HepG2 (cell line): ENCODE data around the gene TBC1D16. TPM values are rescaled to one million over a fixed set of nuclear protein-coding genes. Genes with fewer than 3 reads are reported as not detected.

Experiments used
- FOXO1 ChIP-seq: sonication (generic); formaldehyde crosslinking; IDR thresholded peaks from 2 replicates; pipeline ENCODE4 v1.4.0; 2020; ENCODE audit warnings: missing genetic modification reagents
- KAT8 ChIP-seq: IDR thresholded peaks from 2 replicates; pipeline ENCODE4 v1.6.1; 2016; ENCODE audit warnings: missing genetic modification reagents, missing compliant biosample characterization
- MAFK ChIP-seq, 2 experiments: IDR thresholded peaks in 1 of 2; conservative IDR thresholded peaks in 1 of 2; 2 replicates each; pipeline ENCODE4 v1.6.1; 2011; ENCODE audit warnings: improper control_type of control experiment in 2 of 2, low read length in 2 of 2
- RAD21 ChIP-seq: fragments of 450-650 bp; formaldehyde crosslinking; IDR thresholded peaks from 2 replicates; pipeline ENCODE4 v1.5.0; 2020; ENCODE audit warnings: mild to moderate bottlenecking
- SOX13 ChIP-seq, 3 experiments: fragments of 450-650 bp in 1 of 3; sonication (generic) in 1 of 3; formaldehyde crosslinking in 1 of 3; IDR thresholded peaks in 2 of 3; conservative IDR thresholded peaks in 1 of 3; 2 replicates each; pipeline versions ENCODE4 v1.5.0 to v1.6.1; 2016 to 2020; ENCODE audit warnings: antibody characterized with exemption in 1 of 3, mild to moderate bottlenecking in 1 of 3, missing compliant biosample characterization in 1 of 3, missing genetic modification reagents in 1 of 3, moderate library complexity in 1 of 3
- SRY ChIP-seq: sonication (generic); formaldehyde crosslinking; IDR thresholded peaks from 2 replicates; pipeline ENCODE4 v1.8.0; 2022; ENCODE audit warnings: mild to moderate bottlenecking, missing genetic modification reagents
- STAG1 ChIP-seq: sonication (generic); formaldehyde crosslinking; IDR thresholded peaks from 2 replicates; pipeline ENCODE4 v1.4.0; 2020; ENCODE audit warnings: missing genetic modification reagents
- TARDBP ChIP-seq: sonication (generic); formaldehyde crosslinking; IDR thresholded peaks from 2 replicates; pipeline ENCODE4 v1.8.0; 2022; ENCODE audit warnings: mild to moderate bottlenecking, missing genetic modification reagents
- TGIF2 ChIP-seq: IDR thresholded peaks from 2 replicates; pipeline ENCODE4 v1.6.1; 2016; ENCODE audit warnings: control low read depth, missing compliant biosample characterization
- ZNF12 ChIP-seq: sonication (generic); formaldehyde crosslinking; IDR thresholded peaks from 2 replicates; pipeline ENCODE4 v1.5.0; 2020; ENCODE audit warnings: missing genetic modification reagents
- ZNF205 ChIP-seq: IDR thresholded peaks from 2 replicates; pipeline ENCODE4 v1.6.1; 2018; ENCODE audit warnings: missing biosample characterization, missing genetic modification reagents
- ZNF333 ChIP-seq: sonication (generic); formaldehyde crosslinking; IDR thresholded peaks from 2 replicates; pipeline ENCODE4 v1.4.0; 2020; ENCODE audit warnings: mild to moderate bottlenecking, missing genetic modification reagents, borderline replicate concordance
- polyA plus RNA-seq, 8 experiments: library from polyadenylated mRNA; depleted of rRNA in 3 of 8; stranded (reverse) in 7 of 8; unstranded in 1 of 8; fragments of >200 nt; fragmentation: Illumina TruSeq in 4 of 8; extraction: Trizol in 4 of 8; gene quantifications; 2 replicates each; pipeline versions ENCODE4 v1.2.1 to v1.2.3, GENCODE V29; 2011 to 2016; ENCODE audit warnings: low read depth in 4 of 8, missing spikeins in 1 of 8, mixed read lengths in 1 of 8; ENCODE audit not compliant: insufficient read depth in 1 of 8
- total RNA-seq, 5 experiments: library from RNA; depleted of rRNA; stranded (reverse); fragments of >200 nt; fragmentation: Illumina TruSeq; extraction: Trizol; gene quantifications; 2 replicates each; pipeline ENCODE4 v1.2.3, GENCODE V29; 2016; ENCODE audit warnings: low read depth in 1 of 5
- TF ChIP-seq, protein P1 (sequence below): sonication (generic); formaldehyde crosslinking; IDR thresholded peaks from 2 replicates; pipeline ENCODE4 v1.9.0; 2022; ENCODE audit warnings: missing genetic modification reagents, mild to moderate bottlenecking, borderline replicate concordance
- TF ChIP-seq, protein P2 (sequence below): sonication (generic); formaldehyde crosslinking; IDR thresholded peaks from 2 replicates; pipeline ENCODE4 v1.8.1; 2023; ENCODE audit warnings: mild to moderate bottlenecking, inconsistent platforms, moderate library complexity, missing genetic modification reagents, borderline replicate concordance
- TF ChIP-seq, protein P3 (sequence below), 2 experiments: sonication (generic) in 1 of 2; formaldehyde crosslinking in 1 of 2; IDR thresholded peaks; 2 replicates each; pipeline versions ENCODE4 v1.4.0 to v1.6.1; 2018 to 2020; ENCODE audit warnings: missing genetic modification reagents in 2 of 2, borderline replicate concordance in 1 of 2, low read depth in 1 of 2, mild to moderate bottlenecking in 1 of 2, missing biosample characterization in 1 of 2
- TF ChIP-seq, protein P4 (sequence below): sonication (generic); formaldehyde crosslinking; IDR thresholded peaks from 2 replicates; pipeline ENCODE4 v1.5.0; 2020; ENCODE audit warnings: missing genetic modification reagents
- TF ChIP-seq, protein P5 (sequence below): sonication (generic); formaldehyde crosslinking; IDR thresholded peaks from 2 replicates; pipeline ENCODE4 v1.5.0; 2020; ENCODE audit warnings: missing genetic modification reagents
- TF ChIP-seq, protein P6 (sequence below): sonication (generic); formaldehyde crosslinking; IDR thresholded peaks from 2 replicates; pipeline ENCODE4 v1.4.0; 2020; ENCODE audit warnings: low read depth, missing genetic modification reagents

The TBC1D16 gene
- total and polyA plus RNA-seq, 2 of the 13 experiments (the other 11 are each of a cell fraction or from before 2014, with no cell fraction given) = 14.9 to 24.9 TPM

DNA sequence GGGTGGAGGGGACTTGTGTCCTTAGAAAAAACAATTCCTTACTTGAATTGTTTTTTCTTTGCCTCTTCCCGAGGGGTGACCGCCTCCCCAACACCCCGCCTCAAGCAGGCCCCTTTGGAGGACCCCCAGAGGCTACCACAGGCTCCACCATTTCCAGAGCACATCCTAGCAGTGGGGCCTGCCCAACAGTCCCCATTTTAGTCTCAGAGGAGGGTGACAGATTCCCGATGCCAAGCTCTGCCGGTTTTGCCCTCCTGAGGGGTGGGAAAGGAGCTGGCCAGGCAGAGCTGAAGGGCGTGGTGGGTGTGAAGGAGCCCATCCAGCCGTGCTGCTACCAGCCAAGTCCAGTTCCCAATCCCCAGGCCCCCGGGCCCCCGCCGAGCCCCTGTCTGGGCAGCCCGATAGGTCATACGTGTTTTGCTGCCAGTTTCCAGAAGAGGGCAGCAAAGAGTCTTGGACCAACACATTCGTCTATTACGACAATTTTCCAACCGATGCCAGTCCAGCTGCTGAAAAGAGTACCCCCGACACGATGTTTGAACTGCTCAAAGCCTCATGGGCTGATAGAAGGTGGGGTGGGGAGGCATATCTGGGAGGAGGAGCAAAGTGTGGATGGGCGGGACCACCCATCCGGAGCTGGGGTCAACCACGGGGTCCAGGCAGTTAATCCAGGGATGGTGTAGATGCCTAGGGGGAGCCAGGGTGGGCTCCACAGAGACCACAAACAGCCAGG lies 46.9 kb upstream of the TBC1D16 start (continued):
- TF ChIP-seq, protein P1, sequence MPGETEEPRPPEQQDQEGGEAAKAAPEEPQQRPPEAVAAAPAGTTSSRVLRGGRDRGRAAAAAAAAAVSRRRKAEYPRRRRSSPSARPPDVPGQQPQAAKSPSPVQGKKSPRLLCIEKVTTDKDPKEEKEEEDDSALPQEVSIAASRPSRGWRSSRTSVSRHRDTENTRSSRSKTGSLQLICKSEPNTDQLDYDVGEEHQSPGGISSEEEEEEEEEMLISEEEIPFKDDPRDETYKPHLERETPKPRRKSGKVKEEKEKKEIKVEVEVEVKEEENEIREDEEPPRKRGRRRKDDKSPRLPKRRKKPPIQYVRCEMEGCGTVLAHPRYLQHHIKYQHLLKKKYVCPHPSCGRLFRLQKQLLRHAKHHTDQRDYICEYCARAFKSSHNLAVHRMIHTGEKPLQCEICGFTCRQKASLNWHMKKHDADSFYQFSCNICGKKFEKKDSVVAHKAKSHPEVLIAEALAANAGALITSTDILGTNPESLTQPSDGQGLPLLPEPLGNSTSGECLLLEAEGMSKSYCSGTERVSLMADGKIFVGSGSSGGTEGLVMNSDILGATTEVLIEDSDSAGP (CRISPR knock-in tag) = peak; percentile 59; the same call in 1 of the 2 replicates
- no peak for TF ChIP-seq FOXO1 (CRISPR knock-in tag)
- no peak; the same call in 1 of the 2 replicates for TF ChIP-seq ZNF333 (CRISPR knock-in tag)
- TF ChIP-seq KAT8 (CRISPR knock-in tag) = peak; percentile 22; the same call in 1 of the 2 replicates
- no peak for TF ChIP-seq SOX13 (IDR thresholded peaks at IDR 0.05)
- 0 out of 4 replicates have a peak, but pooled peaks of 1 of the 2 experiments have one; percentile 4 for TF ChIP-seq SOX13 (CRISPR knock-in tag; conservative IDR thresholded peaks at IDR 0.05 in 1 of 2, IDR thresholded peaks at IDR 0.05 in 1 of 2)
- TF ChIP-seq ZNF12 (CRISPR knock-in tag) = peak; percentile 99
- TF ChIP-seq, protein P2, sequence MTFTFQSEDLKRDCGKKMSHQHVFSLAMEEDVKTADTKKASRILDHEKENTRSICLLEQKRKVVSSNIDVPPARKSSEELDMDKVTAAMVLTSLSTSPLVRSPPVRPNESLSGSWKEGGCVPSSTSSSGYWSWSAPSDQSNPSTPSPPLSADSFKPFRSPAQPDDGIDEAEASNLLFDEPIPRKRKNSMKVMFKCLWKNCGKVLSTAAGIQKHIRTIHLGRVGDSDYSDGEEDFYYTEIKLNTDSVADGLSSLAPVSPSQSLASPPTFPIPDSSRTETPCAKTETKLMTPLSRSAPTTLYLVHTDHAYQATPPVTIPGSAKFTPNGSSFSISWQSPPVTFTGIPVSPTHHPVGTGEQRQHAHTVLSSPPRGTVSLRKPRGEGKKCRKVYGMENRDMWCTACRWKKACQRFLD = no peak
- TF ChIP-seq STAG1 (CRISPR knock-in tag) = peak; percentile 85
- no peak for TF ChIP-seq ZNF205 (CRISPR knock-in tag)
- no peak for TF ChIP-seq SRY (CRISPR knock-in tag)
- TF ChIP-seq TARDBP (CRISPR knock-in tag) = 0 out of 2 replicates have a peak, but pooled peaks have one; percentile 30
- TF ChIP-seq, protein P3, sequence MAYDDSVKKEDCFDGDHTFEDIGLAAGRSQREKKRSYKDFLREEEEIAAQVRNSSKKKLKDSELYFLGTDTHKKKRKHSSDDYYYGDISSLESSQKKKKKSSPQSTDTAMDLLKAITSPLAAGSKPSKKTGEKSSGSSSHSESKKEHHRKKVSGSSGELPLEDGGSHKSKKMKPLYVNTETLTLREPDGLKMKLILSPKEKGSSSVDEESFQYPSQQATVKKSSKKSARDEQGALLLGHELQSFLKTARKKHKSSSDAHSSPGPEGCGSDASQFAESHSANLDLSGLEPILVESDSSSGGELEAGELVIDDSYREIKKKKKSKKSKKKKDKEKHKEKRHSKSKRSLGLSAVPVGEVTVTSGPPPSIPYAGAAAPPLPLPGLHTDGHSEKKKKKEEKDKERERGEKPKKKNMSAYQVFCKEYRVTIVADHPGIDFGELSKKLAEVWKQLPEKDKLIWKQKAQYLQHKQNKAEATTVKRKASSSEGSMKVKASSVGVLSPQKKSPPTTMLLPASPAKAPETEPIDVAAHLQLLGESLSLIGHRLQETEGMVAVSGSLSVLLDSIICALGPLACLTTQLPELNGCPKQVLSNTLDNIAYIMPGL (CRISPR knock-in tag; IDR thresholded peaks at IDR 0.05; ENCODE audit: borderline replicate concordance in 1 of 2, low read depth in 1 of 2) = peak; percentile 19 to 46; a peak in 2 of 4 replicates
- TF ChIP-seq RAD21 = peak; percentile 71
- TF ChIP-seq, protein P4, sequence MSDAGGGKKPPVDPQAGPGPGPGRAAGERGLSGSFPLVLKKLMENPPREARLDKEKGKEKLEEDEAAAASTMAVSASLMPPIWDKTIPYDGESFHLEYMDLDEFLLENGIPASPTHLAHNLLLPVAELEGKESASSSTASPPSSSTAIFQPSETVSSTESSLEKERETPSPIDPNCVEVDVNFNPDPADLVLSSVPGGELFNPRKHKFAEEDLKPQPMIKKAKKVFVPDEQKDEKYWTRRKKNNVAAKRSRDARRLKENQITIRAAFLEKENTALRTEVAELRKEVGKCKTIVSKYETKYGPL (CRISPR knock-in tag) = no peak
- no peak for TF ChIP-seq TGIF2 (CRISPR knock-in tag)
- TF ChIP-seq, protein P5, sequence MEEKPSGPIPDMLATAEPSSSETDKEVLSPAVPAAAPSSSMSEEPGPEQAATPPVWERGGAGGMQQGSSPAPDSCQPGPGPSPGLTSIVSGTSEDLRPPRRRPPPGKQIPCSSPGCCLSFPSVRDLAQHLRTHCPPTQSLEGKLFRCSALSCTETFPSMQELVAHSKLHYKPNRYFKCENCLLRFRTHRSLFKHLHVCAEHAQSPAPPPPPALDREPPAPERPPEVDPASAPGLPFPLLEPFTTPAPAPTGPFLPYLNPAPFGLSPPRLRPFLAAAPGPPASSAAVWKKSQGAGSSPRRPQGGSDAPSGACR (CRISPR knock-in tag) = no peak
- TF ChIP-seq MAFK (conservative IDR thresholded peaks at IDR 0.05 in 1 of 2, IDR thresholded peaks at IDR 0.05 in 1 of 2; ENCODE audit: low read length in 2 of 2) = no peak
- TF ChIP-seq, protein P6, sequence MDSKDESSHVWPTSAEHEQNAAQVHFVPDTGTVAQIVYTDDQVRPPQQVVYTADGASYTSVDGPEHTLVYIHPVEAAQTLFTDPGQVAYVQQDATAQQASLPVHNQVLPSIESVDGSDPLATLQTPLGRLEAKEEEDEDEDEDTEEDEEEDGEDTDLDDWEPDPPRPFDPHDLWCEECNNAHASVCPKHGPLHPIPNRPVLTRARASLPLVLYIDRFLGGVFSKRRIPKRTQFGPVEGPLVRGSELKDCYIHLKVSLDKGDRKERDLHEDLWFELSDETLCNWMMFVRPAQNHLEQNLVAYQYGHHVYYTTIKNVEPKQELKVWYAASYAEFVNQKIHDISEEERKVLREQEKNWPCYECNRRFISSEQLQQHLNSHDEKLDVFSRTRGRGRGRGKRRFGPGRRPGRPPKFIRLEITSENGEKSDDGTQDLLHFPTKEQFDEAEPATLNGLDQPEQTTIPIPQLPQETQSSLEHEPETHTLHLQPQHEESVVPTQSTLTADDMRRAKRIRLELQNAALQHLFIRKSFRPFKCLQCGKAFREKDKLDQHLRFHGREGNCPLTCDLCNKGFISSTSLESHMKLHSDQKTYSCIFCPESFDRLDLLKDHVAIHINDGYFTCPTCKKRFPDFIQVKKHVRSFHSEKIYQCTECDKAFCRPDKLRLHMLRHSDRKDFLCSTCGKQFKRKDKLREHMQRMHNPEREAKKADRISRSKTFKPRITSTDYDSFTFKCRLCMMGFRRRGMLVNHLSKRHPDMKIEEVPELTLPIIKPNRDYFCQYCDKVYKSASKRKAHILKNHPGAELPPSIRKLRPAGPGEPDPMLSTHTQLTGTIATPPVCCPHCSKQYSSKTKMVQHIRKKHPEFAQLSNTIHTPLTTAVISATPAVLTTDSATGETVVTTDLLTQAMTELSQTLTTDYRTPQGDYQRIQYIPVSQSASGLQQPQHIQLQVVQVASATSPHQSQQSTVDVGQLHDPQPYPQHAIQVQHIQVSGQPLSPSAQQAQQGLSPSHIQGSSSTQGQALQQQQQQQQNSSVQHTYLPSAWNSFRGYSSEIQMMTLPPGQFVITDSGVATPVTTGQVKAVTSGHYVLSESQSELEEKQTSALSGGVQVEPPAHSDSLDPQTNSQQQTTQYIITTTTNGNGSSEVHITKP = no peak
